ENCODE results near the gene PTGDS.

- no peak for TF ChIP-seq EZH2phosphoT487 (IDR thresholded peaks at IDR 0.05; ENCODE audit: insufficient read depth, low read depth)
- TF ChIP-seq EZH2 (IDR thresholded peaks at IDR 0.05; ENCODE audit: insufficient read depth, poor library complexity, severe bottlenecking), result no peak
Measured at GRCh38 chr9:136978865-136979544, 1.7 kb downstream of the PTGDS start.
